Measurements from ENCODE around the gene EML1.
"Not testable (repeated sequence)": the region's sequence is repeated elsewhere in the genome, so short reads cannot be mapped to it uniquely, and the experiment has no call there.

The EML1 gene

GRCh38 chr14:99945732-99946651 is 152.8 kb downstream of the EML1 start:
- TF ChIP-seq CTCF (IDR thresholded peaks at IDR 0.05), result no peak
- no peaks in the 10 kb centered on the region for H3K9me3 ChIP-seq
- H3K4me1 ChIP-seq, result peaks cover 0 to 22% (median 6%) of the 10 kb centered on the region in 4 donors
- intact Hi-C loops (cut with DNase I; ENCODE audit: low total_unique reads), result no loop called here
- no peak overlapping the region for H3K27ac ChIP-seq
- no peak for DNase-seq
- peaks cover 0 to 16% of the 10 kb centered on the region in 2 donors for H3K27me3 ChIP-seq
- peaks cover 4 to 14% (median 12%) of the 10 kb centered on the region in 3 donors for H3K36me3 ChIP-seq
- H3K4me3 ChIP-seq, result no peak overlapping the region

GRCh38 chr14:99946652-99947489 is 153.7 kb downstream of the EML1 start:
- Histone ChIP-seq H3K27ac (no peak overlapping the region), H3K36me3 (peaks cover 3 to 9% (median 8%) of the 10 kb centered on the region in 3 donors), H3K27me3 (peaks cover 0 to 16% of the 10 kb centered on the region in 2 donors), H3K4me3 (no peak overlapping the region), H3K9me3 (no peaks in the 10 kb centered on the region), H3K4me1 (peaks cover 0 to 22% (median 6%) of the 10 kb centered on the region in 4 donors)
- DNase-seq, result no peak
- peak; percentile 49 to 84 for TF ChIP-seq CTCF (IDR thresholded peaks at IDR 0.05)
- intact Hi-C loops (cut with DNase I; ENCODE audit: low total_unique reads), result no loop called here

- H3K27ac ChIP-seq, result no peak overlapping the region
- H3K4me1 ChIP-seq, result peaks cover 0 to 22% (median 6%) of the 10 kb centered on the region in 4 donors
- peaks cover 0 to 16% of the 10 kb centered on the region in 2 donors for H3K27me3 ChIP-seq
- DNase-seq, result no peak
- peaks cover 0 to 3% (median 0%) of the 10 kb centered on the region in 3 donors for H3K36me3 ChIP-seq
- no peak for TF ChIP-seq CTCF (IDR thresholded peaks at IDR 0.05)
- no peaks in the 10 kb centered on the region for H3K9me3 ChIP-seq
- no peak overlapping the region for H3K4me3 ChIP-seq
- intact Hi-C loops (cut with DNase I; ENCODE audit: low total_unique reads), result no loop called here
Measured at GRCh38 chr14:99947695-99948094, 154.5 kb downstream of the EML1 start.

GRCh38 chr14:99949011-99949732 is 156.0 kb downstream of the EML1 start:
- H3K36me3 ChIP-seq; intact Hi-C loops (cut with DNase I; ENCODE audit: low total_unique reads); H3K4me3 ChIP-seq; DNase-seq; H3K27ac ChIP-seq; H3K9me3 ChIP-seq: not testable (repeated sequence)
- peaks cover 0 to 19% of the 10 kb centered on the region in 2 donors for H3K27me3 ChIP-seq
- peaks cover 0 to 22% (median 6%) of the 10 kb centered on the region in 4 donors for H3K4me1 ChIP-seq

GRCh38 chr14:99950181-99950580 is 157.0 kb downstream of the EML1 start:
- Histone ChIP-seq H3K4me3 (no peak overlapping the region), H3K4me1 (peaks cover 0 to 22% (median 6%) of the 10 kb centered on the region in 4 donors), H3K36me3 (no peaks in the 10 kb centered on the region), H3K27ac (no peak overlapping the region), H3K9me3 (no peaks in the 10 kb centered on the region), H3K27me3 (peaks cover 0 to 22% of the 10 kb centered on the region in 2 donors)
- no peak for TF ChIP-seq CTCF (IDR thresholded peaks at IDR 0.05)
- intact Hi-C loops (cut with DNase I; ENCODE audit: low total_unique reads), result no loop called here
- DNase-seq, result no peak

Measured in tibial artery (tissue), 4 donors.